Measurements from ENCODE around the gene TBC1D22B.
"Not testable (repeated sequence)": the region's sequence is repeated elsewhere in the genome, so short reads cannot be mapped to it uniquely, and the experiment has no call there.

Gene TBC1D22B

DNA sequence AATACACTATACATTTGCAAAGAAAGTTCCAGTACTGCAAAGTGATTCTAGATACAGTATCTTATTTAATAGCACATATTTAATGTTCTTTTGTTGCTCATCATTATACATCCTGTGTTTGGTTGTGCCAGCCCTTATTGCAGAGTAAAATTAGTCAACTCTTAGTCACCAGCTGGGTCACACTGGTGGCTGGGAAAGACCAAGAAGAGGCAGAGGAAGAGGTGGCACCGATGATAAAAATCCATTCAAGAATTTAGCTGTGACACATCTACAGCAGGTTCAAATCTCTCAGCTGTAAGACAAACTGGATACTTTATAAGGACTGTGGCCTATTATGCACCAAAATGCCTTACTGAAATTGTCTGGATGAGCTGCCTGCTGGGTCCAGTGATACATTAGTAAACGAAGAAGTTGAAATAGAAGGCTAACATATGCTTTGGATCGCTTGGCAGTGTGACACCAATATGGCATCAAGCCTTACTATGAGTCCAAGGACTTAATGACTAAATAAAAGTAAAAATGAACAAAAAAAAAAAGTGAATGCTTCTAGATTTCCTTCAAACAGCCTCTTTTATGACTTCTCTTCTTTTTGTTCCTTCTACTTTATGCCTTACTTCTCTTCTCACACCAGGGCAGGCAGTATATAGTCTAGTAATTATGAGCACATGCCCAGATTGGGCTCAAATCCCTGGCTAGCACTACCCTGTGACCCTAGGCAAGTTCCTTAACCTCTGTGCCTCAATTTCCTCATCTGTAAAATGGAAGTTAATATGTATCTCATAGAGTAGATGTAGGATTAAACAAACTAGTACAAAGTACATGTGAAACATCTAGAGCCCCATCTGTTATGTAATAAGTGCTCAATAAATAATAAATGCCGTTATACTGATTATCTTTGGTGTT, 66.8 kb downstream of the TBC1D22B start:
- peak in 1 of 2 experiments; percentile 29 for DNase-seq

DNA sequence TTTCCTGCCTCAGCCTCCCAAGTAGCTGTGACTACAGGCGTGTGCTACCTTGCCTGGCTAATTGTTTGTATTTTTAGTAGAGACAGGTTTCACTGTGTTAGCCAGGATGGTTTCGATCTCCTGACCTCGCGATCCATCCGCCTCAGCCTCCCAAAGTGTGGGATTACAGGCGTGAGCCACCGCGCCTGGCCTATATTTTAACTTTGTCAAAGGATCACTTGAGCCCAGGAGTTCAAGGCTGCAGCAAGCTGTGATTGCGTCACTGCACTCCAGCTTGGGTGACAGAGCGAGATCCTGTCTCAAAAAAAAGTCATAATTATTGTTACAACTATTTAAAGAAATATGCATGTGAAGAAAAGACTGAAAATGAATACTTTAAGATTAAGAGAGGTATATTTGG, 72.8 kb downstream of the TBC1D22B start:
- DNase-seq: not testable (repeated sequence)

DNA sequence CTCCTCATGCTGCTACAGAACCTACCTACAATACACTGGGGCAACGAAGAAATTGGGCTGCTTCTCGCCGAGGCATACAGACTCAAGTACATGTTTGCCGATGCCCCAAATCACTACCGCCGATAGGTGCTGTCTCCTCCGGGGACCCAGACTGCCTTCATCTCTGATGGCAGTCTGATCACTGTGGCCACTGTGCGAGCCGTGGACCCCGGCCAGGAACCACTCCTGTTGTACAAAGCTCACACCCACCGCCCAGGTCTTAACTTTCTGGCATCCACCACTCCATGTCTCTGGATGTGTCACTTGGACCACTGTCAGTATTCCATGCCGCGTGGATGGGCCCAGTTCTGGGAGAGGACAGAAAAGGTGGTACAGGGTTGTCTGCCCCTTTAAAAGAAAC, 73.5 kb downstream of the TBC1D22B start:
- DNase-seq: no peak

DNA sequence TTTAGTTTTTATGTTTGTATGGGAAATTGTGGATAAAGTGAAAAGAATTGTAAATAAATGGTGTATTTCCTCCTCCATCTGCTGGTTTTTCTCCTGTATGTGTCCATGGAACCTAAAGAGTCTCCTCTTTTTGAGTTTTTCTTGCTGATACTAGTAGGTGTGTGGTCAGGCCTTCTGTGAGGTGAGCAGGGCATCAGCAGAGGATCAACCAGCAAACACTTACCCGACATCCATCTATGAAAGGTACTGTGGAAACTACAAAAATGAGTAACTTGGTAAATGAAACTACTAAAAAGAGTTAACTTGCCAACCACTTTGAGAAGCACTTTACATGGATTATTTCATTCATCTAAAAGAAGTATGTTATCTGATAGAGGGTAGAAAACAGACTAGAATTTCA, 75.3 kb downstream of the TBC1D22B start:
- no peak for DNase-seq

DNA sequence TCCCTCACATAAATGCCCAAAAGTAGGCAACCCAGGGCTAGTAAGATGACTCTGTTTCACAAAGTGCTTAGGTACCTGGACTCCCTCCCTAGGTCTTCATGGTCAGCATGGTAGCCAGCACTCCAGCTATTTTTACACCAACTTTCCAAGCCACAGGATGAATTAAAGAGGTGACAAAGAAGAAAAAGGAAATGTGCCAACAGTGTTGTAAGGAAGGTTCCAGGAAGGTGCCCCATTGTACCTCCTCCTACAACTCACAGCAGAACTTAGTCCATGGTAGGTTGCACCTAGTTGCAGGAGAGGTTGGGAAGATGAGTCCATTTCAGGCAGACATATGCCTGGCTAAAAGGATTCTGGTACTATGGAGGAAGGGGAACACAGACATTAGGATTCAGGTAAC, 76.5 kb downstream of the TBC1D22B start:
- no peak for DNase-seq

DNA sequence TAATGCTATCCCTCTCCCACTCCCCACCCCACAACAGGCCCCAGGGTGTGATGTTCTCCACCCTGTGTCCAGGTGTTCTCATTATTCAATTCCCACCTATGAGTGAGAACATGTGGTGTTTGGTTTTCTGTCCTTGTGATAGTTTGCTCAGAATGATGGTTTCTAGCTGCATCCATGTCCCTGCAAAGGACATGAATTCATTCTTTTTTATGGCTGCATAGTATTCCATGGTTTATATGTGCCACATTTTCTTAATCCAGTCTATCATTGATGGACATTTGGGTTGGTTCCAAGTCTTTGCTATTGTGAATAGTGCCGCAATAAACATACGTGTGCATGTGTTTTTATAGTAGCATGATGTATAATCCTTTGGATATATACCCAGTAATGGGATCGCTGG, 80.7 kb downstream of the TBC1D22B start:
- DNase-seq: not testable (repeated sequence)

DNA sequence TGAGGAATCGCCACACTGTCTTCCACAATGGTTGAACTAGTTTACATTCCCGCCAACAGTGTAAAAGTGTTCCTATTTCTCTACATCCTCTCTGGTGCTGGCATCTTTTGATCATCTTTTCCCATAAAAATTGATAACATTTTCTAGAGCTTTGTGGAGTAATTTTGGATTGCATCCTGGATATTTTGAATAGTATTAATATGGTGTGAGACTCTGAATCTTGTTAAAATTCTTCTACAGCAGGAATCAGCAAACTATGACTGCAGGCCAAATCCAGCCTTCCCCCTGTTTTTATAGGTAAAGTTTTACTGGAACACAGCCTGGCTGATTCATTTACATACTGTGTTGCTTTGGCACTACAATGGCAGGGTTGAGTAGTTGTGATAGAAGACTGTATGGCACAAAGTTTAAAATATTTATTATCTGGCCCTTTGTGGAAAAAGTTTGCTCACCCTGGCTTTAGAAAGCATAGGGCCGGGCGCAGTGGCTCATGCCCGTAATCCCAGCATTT, 81.2 kb downstream of the TBC1D22B start:
- no peak for DNase-seq

DNA sequence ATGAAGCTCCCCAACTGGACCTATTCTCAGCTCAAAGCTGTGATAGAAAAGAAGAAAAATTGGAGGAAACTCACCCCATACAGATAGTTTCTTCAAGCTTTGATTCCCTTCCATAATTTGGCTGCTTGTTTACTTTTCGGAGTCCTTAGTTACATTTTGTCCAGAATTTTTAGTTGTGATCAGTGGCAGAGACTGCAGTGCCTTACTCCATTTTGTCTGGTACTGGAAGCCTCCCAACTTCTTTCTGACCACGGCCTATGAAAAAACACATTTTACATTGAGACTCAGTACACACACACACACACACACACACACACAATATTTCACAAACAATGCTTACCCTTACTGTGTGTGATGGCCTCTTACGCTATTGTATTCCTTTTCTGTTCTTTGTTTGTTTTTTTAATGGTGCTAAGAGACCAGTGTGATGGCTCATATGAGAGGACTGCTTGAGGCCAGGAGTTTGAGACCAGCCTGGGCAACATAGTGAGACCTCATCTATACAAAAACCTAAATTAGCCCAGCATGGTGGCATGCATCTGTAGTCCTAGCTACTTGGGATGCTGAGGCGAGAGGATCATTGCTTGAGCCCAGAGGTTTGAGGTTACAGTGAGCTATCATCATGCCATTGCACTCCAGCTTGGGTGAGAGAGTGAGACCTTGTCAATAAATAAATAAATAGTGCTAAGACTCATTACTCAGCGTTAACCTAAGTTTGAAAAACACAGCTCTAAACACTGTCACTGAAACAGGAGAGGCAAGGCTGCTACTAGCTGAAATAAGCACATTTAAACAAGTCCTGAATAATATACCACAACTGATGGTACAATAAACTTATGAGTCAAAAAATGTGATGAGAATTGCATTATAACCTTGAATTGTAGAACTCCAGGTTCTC, 82.4 kb downstream of the TBC1D22B start:
- DNase-seq: no peak

DNA sequence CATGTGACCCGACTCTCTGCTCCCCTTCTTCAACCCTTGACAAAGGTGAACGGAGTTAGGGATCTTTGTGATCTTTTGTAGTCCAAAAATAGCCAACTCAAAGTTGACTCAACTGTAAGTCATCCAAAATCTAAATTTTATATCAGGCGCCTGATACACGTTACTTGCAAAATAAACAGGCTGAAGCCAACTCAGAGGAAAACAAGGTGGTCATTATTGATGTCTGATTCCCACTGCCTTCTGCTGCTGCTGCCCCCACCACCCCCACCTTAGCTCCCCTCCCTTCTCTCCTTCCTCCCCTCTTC, 83.0 kb downstream of the TBC1D22B start:
- DNase-seq: no peak

DNA sequence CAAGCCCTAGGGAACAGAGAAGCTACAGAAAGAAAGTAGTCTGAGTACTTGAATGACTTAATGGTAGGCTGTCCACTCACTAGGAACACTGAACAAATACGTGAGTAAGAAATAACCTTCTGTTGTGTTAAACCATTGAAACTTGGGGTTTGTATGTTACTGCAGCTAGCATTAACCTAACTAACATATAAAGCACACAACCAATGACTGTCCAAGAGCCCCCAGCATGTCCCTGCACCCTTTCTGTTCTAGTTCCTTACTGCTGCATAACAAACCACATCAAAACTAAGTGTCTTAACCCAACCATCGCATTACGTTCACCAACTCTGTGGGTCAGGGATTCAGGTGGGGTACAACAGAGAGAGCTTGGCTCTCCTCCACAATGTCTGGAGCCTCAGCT, 85.7 kb downstream of the TBC1D22B start:
- DNase-seq: no peak

DNA sequence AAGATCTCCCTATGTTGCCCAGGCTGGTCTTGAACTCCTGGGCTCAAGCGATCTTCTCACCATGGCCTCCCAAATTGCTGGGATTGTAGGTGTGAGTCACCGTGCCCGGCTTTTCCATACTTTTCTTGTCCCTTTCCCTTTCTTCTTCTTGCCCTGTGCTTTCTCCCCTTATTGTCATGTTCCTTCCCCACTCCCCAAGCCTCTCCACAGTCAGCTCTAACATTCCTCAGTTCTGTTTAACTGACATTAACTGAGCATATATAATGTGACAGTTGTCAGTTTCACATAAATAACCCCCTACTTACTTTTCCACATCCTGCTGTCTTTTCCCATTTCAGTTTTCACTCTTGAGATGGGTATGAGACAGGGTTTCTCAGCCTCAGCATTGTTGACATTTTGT, 86.7 kb downstream of the TBC1D22B start:
- DNase-seq: no peak

DNA sequence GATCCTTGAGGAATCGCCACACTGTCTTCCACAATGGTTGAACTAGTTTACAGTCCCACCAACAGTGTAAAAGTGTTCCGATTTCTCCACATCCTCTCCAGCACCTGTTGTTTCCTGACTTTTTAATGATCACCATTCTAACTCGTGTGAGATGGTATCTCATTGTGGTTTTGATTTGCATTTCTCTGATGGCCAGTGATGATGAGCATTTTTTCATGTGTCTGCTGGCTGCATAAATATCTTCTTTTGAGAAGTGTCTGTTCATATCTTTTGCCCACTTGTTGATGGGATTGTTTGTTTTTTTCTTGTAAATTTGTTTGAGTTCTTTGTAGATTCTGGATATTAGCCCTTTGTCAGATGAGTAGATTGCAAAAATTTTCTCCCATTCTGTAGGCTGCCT, 88.2 kb downstream of the TBC1D22B start:
- DNase-seq: not testable (repeated sequence)

DNA sequence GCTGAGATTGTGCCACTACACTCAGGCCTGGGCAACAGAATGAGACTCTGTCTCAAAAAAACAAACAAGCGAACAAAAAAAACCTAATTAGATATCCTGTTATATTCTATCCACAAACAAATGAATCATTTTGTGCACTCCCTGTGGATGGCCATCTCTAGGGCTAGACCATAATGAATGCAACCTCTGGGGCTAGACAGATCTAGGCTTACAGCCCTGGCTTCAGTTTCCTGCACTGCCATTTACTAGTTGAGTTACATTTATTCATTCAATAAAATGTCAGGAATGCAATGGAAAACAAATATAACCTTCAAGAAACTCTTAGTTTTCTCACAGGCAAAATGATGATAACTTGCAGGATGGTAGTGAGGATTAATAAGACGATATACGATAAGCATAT, 89.6 kb downstream of the TBC1D22B start:
- DNase-seq: no peak

DNA sequence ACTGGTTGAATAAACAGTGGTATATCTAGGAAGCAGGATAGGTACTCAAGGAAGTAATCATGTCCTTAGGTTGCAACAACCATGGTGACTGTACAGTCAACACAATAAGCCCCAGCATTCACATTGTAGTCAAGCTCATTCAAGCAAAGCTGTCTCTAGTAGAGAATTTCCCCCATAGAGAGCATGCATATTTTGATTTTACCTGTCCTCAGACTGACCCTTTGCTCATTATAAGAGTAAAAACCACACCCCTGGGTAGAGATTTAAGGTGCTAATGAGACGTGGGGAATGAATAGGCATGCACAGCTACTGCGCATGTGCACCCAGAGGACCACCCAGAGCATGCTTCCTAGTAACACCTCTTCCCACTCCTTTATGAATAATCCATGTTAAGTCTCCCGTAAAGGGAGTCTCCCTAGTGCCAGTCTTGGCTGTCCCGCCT, 90.1 kb downstream of the TBC1D22B start:
- no peak for DNase-seq

DNA sequence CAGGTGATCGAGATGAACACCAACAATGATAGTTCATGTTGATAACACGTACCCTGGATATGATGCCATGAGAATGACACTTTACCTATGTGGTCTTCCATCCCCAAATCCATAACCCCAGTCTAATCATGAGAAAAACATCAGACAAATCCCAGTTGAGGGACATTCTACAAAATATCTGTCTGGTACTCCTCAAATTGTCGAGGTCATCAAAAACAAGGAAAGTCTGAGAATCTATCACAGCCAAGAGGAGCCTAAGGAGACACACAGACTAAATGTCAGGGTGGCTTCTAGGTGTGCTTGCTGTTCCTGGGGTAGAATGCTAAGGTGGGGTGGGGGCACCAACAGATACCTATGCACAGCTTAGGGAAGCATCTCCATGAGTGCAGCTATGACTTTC, 93.5 kb downstream of the TBC1D22B start:
- DNase-seq: no peak

DNA sequence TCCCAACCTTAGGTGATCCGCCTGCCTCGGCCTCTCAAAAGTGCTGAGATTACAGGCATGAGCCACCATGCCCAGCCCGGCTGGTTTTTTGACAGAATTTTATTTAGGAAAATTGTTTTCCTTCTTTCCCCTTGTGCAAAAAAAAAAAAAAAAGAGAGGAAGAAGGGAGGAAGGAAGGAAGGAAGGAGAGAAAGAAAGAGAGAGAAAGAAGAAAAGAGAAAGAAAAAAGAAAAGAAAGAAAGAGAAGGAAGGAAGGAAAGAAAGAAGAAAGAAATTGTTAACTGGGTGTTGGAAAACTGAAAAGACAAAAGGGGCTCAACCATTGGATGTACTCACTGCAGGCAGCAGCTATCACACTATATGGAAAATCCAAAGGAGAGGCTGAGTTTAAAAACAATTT, 94.8 kb downstream of the TBC1D22B start:
- DNase-seq: no peak

DNA sequence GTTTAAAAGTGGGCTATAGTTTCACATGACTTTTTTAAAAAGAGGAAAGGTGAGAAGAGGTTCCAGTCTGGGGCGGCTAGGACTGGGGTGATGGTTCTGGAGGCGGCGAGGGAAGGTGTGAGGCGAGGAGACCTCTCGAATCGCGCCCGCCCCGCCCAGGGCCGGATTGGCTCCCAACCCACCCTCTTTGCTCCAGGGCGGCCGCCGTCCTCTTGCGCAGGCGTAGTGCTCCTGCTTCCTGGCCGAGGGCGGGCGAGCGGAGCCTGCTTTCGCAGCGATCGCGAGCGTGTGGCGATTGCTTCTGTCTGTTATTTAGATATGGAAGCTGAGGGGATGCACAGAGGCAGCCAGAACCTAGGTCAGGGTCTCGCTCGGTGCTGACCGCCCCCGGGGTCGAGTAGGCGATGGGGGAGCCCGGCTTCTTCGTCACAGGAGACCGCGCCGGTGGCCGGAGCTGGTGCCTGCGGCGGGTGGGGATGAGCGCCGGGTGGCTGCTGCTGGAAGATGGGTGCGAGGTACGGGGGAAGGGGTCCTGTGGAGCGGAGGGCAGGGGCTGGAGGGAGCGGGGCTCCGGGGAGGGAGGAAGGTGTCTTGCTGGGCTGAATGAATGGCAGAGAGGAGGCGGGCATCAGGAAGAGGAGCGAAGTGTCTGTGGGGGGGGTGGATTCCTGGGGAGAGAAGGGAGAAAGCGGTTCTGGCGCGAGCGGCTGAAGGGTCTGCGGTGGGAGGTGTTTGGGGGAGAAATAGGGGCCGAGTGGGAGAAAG, 96.4 kb downstream of the TBC1D22B start, which contains the start of gene RNF8:
RNF8 (plus strand) TSS at position 223 of the 765 bp plus-strand sequence; CDS start at position 405, 182 bp downstream.
- DNase-seq: peak; percentile 79 to 92

DNA sequence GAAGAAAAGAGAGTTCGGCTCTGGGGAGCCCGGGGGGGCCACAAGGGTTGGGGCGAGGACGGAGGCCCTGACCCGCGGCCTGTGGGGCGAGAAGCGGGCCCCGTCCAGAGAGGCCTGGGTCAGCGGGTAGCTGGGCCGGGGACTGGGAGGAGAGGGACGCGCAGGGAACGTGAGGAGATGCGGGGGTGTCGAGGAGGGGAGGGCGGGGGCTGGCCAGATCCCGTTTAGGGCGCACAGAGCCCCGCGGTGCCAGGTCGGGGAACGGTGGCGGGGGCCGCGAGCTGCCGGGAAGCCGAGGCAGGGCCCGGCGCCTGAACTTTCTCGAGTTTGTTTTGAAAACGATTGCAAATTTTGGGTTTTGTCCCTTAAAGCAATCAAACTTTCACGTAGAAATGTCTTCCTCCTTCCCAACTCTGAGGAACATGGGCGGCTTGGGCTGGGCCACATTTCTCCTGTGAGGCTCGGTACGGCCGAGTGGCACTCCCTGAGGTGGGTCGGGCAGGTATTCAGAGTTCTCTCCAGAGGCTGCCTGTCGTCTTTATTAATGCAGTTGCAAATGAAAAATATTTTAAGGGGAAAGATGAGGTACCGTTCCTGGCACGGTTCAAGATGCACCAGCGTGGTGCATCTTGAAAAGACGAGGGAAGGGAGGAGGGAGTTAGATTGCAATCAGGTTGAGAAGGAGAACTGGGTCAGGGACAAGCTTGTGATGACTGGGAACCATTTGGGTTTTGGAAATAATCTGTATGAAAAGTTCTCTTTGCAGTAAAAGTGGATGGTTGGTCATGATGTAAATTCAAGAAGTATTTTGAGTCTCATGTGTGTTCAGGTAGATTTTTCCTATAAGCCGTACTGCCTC, 97.2 kb downstream of the TBC1D22B start:
- DNase-seq: no peak

DNA sequence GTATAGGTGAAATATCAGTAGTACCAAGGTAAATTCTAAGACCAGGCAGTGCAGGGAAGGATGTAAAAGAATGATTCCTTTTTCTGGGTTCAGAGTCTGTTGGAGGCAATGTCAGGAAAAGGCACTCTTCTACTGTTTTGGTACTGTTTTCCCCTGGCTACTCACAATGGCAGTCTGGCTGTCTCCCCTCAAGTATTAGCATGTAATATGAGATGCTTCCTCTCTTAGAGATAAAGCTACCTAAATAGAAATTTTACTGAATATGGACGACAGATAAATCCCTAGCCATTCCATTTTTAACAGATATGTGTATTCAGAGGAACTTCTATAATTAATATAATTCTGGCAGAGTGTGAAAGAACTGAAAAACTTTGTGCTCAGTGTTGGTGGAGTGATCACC, 99.7 kb downstream of the TBC1D22B start:
- no peak for DNase-seq

DNA sequence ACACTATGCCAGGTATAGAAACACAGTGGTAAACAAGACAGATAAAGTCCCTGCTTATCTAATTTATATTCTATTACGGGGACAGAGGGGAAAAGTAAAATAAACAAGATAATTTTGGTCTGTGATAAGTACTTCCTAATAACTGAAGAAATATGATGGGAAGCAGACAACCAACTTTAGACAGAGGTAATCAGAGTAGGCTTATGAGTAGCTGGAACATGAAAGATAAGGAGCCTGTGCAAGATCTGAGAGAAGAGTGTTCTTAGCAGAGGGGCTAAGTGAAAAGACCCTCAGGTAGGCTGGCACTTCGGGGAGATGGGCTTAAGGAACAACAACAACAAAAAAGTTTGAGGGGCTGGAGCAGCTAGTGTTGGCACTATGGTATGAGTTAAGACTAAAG, 100.3 kb downstream of the TBC1D22B start:
- DNase-seq: no peak

DNA sequence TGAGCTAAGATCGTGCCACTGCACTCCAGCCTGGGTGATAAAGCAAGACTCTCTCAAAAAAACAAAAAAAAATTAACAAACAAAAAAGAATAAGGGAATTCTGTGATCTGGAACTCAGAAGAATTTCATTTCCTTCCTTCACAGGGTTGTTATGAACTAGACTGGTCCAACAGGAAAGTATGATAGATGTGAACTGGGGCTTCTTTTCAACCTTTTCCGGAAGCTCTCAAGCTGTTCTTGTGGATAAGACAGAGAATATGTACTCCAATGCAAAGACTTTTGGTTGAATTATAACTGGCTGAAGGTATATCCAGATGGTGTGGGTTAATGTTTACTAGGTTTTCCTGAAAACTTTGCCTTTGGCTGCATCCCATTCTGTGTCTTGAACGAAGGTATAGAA, 101.5 kb downstream of the TBC1D22B start:
- no peak for DNase-seq
